RCC 7860 (cell line): ENCODE results near the gene ST6GALNAC6.
"Not testable (repeated sequence)": the region's sequence is repeated elsewhere in the genome, so short reads cannot be mapped to it uniquely, and the experiment has no call there.

Experiments used
- DNase-seq: peaks from one replicate; pipeline ENCODE4 v3.0.0-alpha.2; 2015; ENCODE audit warnings: low spot score
- FAIRE-seq: peaks from 2 replicates; lab custom pipeline; 2012; peaks lifted over from hg19 to GRCh38; lab: Jason Lieb, UNC

Gene ST6GALNAC6

GRCh38 chr9:127876026-127876763 lies 23.2 kb downstream of the ST6GALNAC6 start:
- FAIRE-seq (no peak), DNase-seq (no peak)

- no peak for DNase-seq
- FAIRE-seq, result no peak
These were observed 24.0 kb downstream of the ST6GALNAC6 start for GRCh38 chr9:127875306-127875966.

GRCh38 chr9:127874301-127875221 lies 24.8 kb downstream of the ST6GALNAC6 start:
- FAIRE-seq (no peak), DNase-seq (no peak)

- DNase-seq, result no peak
- no peak for FAIRE-seq
These were observed 25.5 kb downstream of the ST6GALNAC6 start for GRCh38 chr9:127873886-127874285.

GRCh38 chr9:127873223-127873691 lies 26.1 kb downstream of the ST6GALNAC6 start:
- no peak for FAIRE-seq
- DNase-seq, result no peak

GRCh38 chr9:127872369-127873222 lies 26.8 kb downstream of the ST6GALNAC6 start:
- FAIRE-seq, result no peak
- no peak for DNase-seq

GRCh38 chr9:127871531-127871930 lies 27.9 kb downstream of the ST6GALNAC6 start:
- DNase-seq, result no peak
- no peak for FAIRE-seq

- DNase-seq (no peak), FAIRE-seq (no peak)
These were observed 28.5 kb downstream of the ST6GALNAC6 start for GRCh38 chr9:127870887-127871286.

- not testable (repeated sequence) for DNase-seq, FAIRE-seq
These were observed 29.3 kb downstream of the ST6GALNAC6 start for GRCh38 chr9:127870153-127870491.

- DNase-seq (peak; percentile 70), FAIRE-seq (peak; percentile 40)
These were observed 29.9 kb downstream of the ST6GALNAC6 start for GRCh38 chr9:127869310-127870152.

GRCh38 chr9:127868278-127868902 lies 31.0 kb downstream of the ST6GALNAC6 start:
- DNase-seq (no peak), FAIRE-seq (no peak)

- FAIRE-seq, result no peak
- no peak for DNase-seq
These were observed 31.8 kb downstream of the ST6GALNAC6 start for GRCh38 chr9:127867356-127868277.

- no peak for DNase-seq
- no peak for FAIRE-seq
These were observed 32.9 kb downstream of the ST6GALNAC6 start for GRCh38 chr9:127866535-127866934.

GRCh38 chr9:127865645-127866464 lies 33.5 kb downstream of the ST6GALNAC6 start:
- DNase-seq (no peak), FAIRE-seq (no peak)

GRCh38 chr9:127863191-127863621 lies 36.2 kb downstream of the ST6GALNAC6 start:
- FAIRE-seq (no peak), DNase-seq (no peak)

- no peak for FAIRE-seq
- DNase-seq, result no peak
These were observed 37.1 kb downstream of the ST6GALNAC6 start for GRCh38 chr9:127862075-127863011.
